ENCODE data around the gene KDM4B. TPM values are rescaled to one million over a fixed set of nuclear protein-coding genes. Genes with fewer than 3 reads are reported as not detected.
"Not testable (repeated sequence)": the region's sequence is repeated elsewhere in the genome, so short reads cannot be mapped to it uniquely, and the experiment has no call there.

The KDM4B gene
- total and polyA plus RNA-seq, 9 of the 15 experiments (the other 6 are each of a cell fraction or from before 2014, with no cell fraction given), result 0.21 to 29.9 (median 7.3) TPM

GRCh38 chr19:5029596-5029995 lies 60.7 kb downstream of the KDM4B start:
- ATAC-seq (peak; percentile 85), FAIRE-seq (peak; percentile 82), DNase-seq (ENCODE audit: extremely low read depth in 1 of 4, low spot score in 3 of 4) (peak; percentile 75 to 83 (median 78))
- H2AFZ ChIP-seq (ENCODE audit: low read depth, low read length); H3K27ac ChIP-seq (ENCODE audit: extremely low read depth, low read depth, low read length); BruUV-seq (replicated peaks); H3K4me3 ChIP-seq; H3K9ac ChIP-seq (ENCODE audit: insufficient read depth in 1 of 2, low read depth in 2 of 2, low read length in 2 of 2); H3K4me2 ChIP-seq (ENCODE audit: insufficient read depth, low read length); in situ Hi-C loops (cut with MboI); H3K27me3 ChIP-seq (ENCODE audit: control insufficient read depth in 2 of 2, insufficient read depth in 2 of 2, low read length in 2 of 2); H3K9me3 ChIP-seq (replicated peaks; ENCODE audit: control insufficient read depth, insufficient read depth, low read depth, low read length); TF ChIP-seq REST (CRISPR knock-in tag; IDR thresholded peaks at IDR 0.05; ENCODE audit: low read depth): not testable (repeated sequence)
- H3K9me1 ChIP-seq (ENCODE audit: control insufficient read depth, insufficient read depth, low read length), result peaks cover 15% of the 10 kb centered on the region
- H4K20me1 ChIP-seq (replicated peaks; ENCODE audit: control insufficient read depth, insufficient read depth, low read length), result peaks cover 42% of the 10 kb centered on the region
- H3K4me1 ChIP-seq (replicated peaks in 1 of 2; ENCODE audit: control insufficient read depth in 2 of 2, insufficient read depth in 2 of 2, low read length in 2 of 2), result peaks cover 0 to 51% of the 10 kb centered on the region in 2 experiments; a peak in 3 of 5 replicates
- peaks cover 21% of the 10 kb centered on the region; the same call in 2 of the 3 replicates for H3K36me3 ChIP-seq (ENCODE audit: control insufficient read depth, insufficient read depth, low read length)
- WGBS (ENCODE audit: insufficient coverage, low coverage, missing lambda C conversion rate), result 28% methylated on average over 12 of the region's 12 CpGs
- peaks cover 61% of the 10 kb centered on the region for H3K79me2 ChIP-seq (ENCODE audit: control insufficient read depth, insufficient read depth, low read length)
- CTCF ChIA-PET (ENCODE audit: low intra/inter-chr PET ratio), result interaction anchor here (0.7 to 4.3 kb wide), 2 partner anchors 219 to 375 kb away, joined by 3 to 47 read pairs; no protein-coding TSS in a partner anchor
- POLR2A ChIA-PET, result interaction anchor here (0.6 kb wide), 1 partner anchor 9 kb away, joined by 3 read pairs; no protein-coding TSS in a partner anchor
- intact Hi-C loops (cut with micrococcal nuclease), result loop anchor here (1.0 kb wide), 1 partner anchor 28 kb away; no protein-coding TSS in a partner anchor
- TF ChIP-seq REST (IDR thresholded peaks at IDR 0.05; ENCODE audit: borderline replicate concordance), result peak; percentile 17; the same call in 1 of the 2 replicates
- peak in 1 of 2 experiments; percentile 44; a peak in 2 of 4 replicates for TF ChIP-seq RAD21 (CRISPR knock-in tag; conservative IDR thresholded peaks at IDR 0.05 in 1 of 2, IDR thresholded peaks at IDR 0.05 in 1 of 2)
- TF ChIP-seq SMC3 (conservative IDR thresholded peaks at IDR 0.05; ENCODE audit: insufficient read depth, low read depth, low read length), result 0 out of 2 replicates have a peak, but pooled peaks have one; percentile 6
- peak; percentile 75 to 79 (median 77) for TF ChIP-seq CTCF (IDR thresholded peaks at IDR 0.05 in 2 of 3, conservative IDR thresholded peaks at IDR 0.05 in 1 of 3; ENCODE audit: insufficient read depth in 2 of 3, low read depth in 1 of 3, low read length in 3 of 3)
- 0 out of 2 replicates have a peak, but pooled peaks have one; percentile 7 for TF ChIP-seq TFAP4 (CRISPR knock-in tag; IDR thresholded peaks at IDR 0.05; ENCODE audit: borderline replicate concordance)
